NB4 (cell line): ENCODE data around the gene SDK2.

Experiments
- DNase-seq: peaks from one replicate; pipeline ENCODE4 v3.0.0; 2010; ENCODE audit warnings: low read depth
- H3K4me3 ChIP-seq: one replicate; pipeline ENCODE4 v1.5.1; 2011; ENCODE audit warnings: mild to moderate bottlenecking, low read depth, low read length, moderate library complexity
- CTCF ChIP-seq: IDR thresholded peaks from one replicate; pipeline ENCODE4 v1.5.1; 2012; ENCODE audit warnings: low read depth, low read length
- MAX ChIP-seq: IDR thresholded peaks from 2 replicates; pipeline ENCODE4 v1.6.1; 2011; ENCODE audit warnings: low read depth, low read length
- MYC ChIP-seq: IDR thresholded peaks from 2 replicates; pipeline ENCODE4 v1.6.1; 2011; ENCODE audit warnings: low read depth, low read length
- POLR2A ChIP-seq: IDR thresholded peaks from 2 replicates; pipeline ENCODE4 v1.6.1; 2011; ENCODE audit warnings: mild to moderate bottlenecking; ENCODE audit not compliant: insufficient read length; ENCODE audit errors: extremely low read depth

The SDK2 gene

GRCh38 chr17:73548620-73549311 lies 95.5 kb downstream of the SDK2 start:
- no peak overlapping the region for H3K4me3 ChIP-seq
- no peak for DNase-seq
- TF ChIP-seq MYC (no peak), POLR2A (no peak), MAX (no peak), CTCF (no peak)

GRCh38 chr17:73547790-73548189 lies 96.5 kb downstream of the SDK2 start:
- DNase-seq = no peak
- no peak overlapping the region for H3K4me3 ChIP-seq
- no peak for TF ChIP-seq MAX
- TF ChIP-seq MYC = no peak
- no peak for TF ChIP-seq POLR2A
- TF ChIP-seq CTCF = no peak

GRCh38 chr17:73546770-73547536 lies 97.3 kb downstream of the SDK2 start:
- TF ChIP-seq CTCF (no peak), MAX (no peak), MYC (no peak), POLR2A (no peak)
- H3K4me3 ChIP-seq = no peak overlapping the region
- peak; percentile 87 for DNase-seq

GRCh38 chr17:73546114-73546513 lies 98.1 kb downstream of the SDK2 start:
- TF ChIP-seq MAX (no peak), MYC (no peak), POLR2A (no peak), CTCF (no peak)
- no peak overlapping the region for H3K4me3 ChIP-seq
- no peak for DNase-seq

- TF ChIP-seq CTCF (no peak), POLR2A (no peak), MYC (no peak), MAX (no peak)
- DNase-seq = no peak
Measured at GRCh38 chr17:73545109-73546032, 98.9 kb downstream of the SDK2 start.

More at GRCh38 chr17:73545109-73546032, 98.9 kb downstream of the SDK2 start:
- no peak overlapping the region for H3K4me3 ChIP-seq
